Endothelial cell of umbilical vein (primary cell): ENCODE data around the gene MUC4. TPM values are rescaled to one million over a fixed set of nuclear protein-coding genes. Genes with fewer than 3 reads are reported as not detected.

Experiments
- BruUV-seq: library from RNA; stranded (reverse); fragments of 400-500 nt; replicated peaks from 2 replicates; lab custom pipeline; 2021; lab: Mats Ljungman, UMichigan
- CTCF ChIA-PET: fragments of 300-600, 350-600 bp; sonication (Branson Sonifier 250); formaldehyde crosslinking; loops from one replicate; lab custom pipeline; 2021; ENCODE audit warnings: antibody characterized with exemption, inconsistent platforms; lab: Charles Lee
- POLR2A ChIA-PET: fragments of 300-600, 350-600 bp; sonication (Branson Sonifier 250); formaldehyde crosslinking; loops from one replicate; lab custom pipeline; 2021; ENCODE audit warnings: antibody characterized with exemption, inconsistent platforms; lab: Charles Lee
- DNase-seq: peaks from one replicate; pipeline ENCODE4 v3.0.0-alpha.2; 2011; ENCODE audit warnings: low read depth, low spot score
- FAIRE-seq: peaks from 2 replicates; lab custom pipeline; 2011; peaks lifted over from hg19 to GRCh38; lab: Jason Lieb, UNC
- H2AFZ ChIP-seq: 2 replicates; pipeline ENCODE4 v1.6.0; 2012; ENCODE audit warnings: low read depth, low read length, control low read depth, inconsistent platforms
- H3K27ac ChIP-seq: 2 replicates; pipeline ENCODE4 v1.5.1; 2011; ENCODE audit warnings: low read depth, mild to moderate bottlenecking, control low read depth, low read length, moderate library complexity; ENCODE audit not compliant: insufficient read depth
- H3K27me3 ChIP-seq, 2 experiments: 2 replicates each; pipeline versions ENCODE4 v1.6.0 to v1.6.1; 2011; ENCODE audit warnings: low read length in 2 of 2, mixed read lengths in 1 of 2; ENCODE audit not compliant: control insufficient read depth in 2 of 2, insufficient read depth in 2 of 2
- H3K36me3 ChIP-seq, 2 experiments: 2 replicates in 1 of 2; 3 replicates in 1 of 2; pipeline ENCODE4 v1.5.1; 2011; ENCODE audit warnings: low read length in 2 of 2, mild to moderate bottlenecking in 1 of 2, moderate library complexity in 1 of 2; ENCODE audit not compliant: control insufficient read depth in 2 of 2, insufficient read depth in 2 of 2; ENCODE audit errors: extremely low read depth in 1 of 2
- H3K4me1 ChIP-seq: 3 replicates; pipeline ENCODE4 v1.5.1; 2011; ENCODE audit warnings: mild to moderate bottlenecking, low read length; ENCODE audit not compliant: control insufficient read depth, insufficient read depth; ENCODE audit errors: extremely low read depth
- H3K4me2 ChIP-seq: 2 replicates; pipeline ENCODE4 v1.6.1; 2011; ENCODE audit warnings: low read length, control low read depth, mixed read lengths; ENCODE audit not compliant: insufficient read depth
- H3K4me3 ChIP-seq, 3 experiments: fragments of 200-600 bp in 1 of 3; sonication (generic), shearing (Covaris generic) in 1 of 3; replicated peaks in 1 of 3; 2 replicates each; pipeline ENCODE4 v1.5.1; 2011 to 2016; ENCODE audit warnings: control low read depth in 3 of 3, low read length in 3 of 3, mild to moderate bottlenecking in 2 of 3, inconsistent platforms in 1 of 3, low read depth in 1 of 3, moderate library complexity in 1 of 3; ENCODE audit not compliant: insufficient read depth in 1 of 3
- H3K79me2 ChIP-seq: 2 replicates; pipeline ENCODE4 v1.6.0; 2012; ENCODE audit warnings: low read length, inconsistent platforms; ENCODE audit not compliant: control insufficient read depth, insufficient read depth
- H3K9ac ChIP-seq: replicated peaks from 2 replicates; pipeline ENCODE3; 2011; ENCODE audit warnings: low read length, control low read depth; ENCODE audit not compliant: insufficient read depth; ENCODE audit errors: extremely low read depth
- H3K9me1 ChIP-seq: replicated peaks from 3 replicates; pipeline ENCODE4 v1.6.0; 2011; ENCODE audit warnings: mild to moderate bottlenecking, low read length; ENCODE audit not compliant: control insufficient read depth, insufficient read depth; ENCODE audit errors: extremely low read depth
- H3K9me3 ChIP-seq: replicated peaks from 2 replicates; pipeline ENCODE4 v1.5.1; 2012; ENCODE audit warnings: low read length, inconsistent platforms; ENCODE audit not compliant: control insufficient read depth, insufficient read depth
- H4K20me1 ChIP-seq: replicated peaks from 2 replicates; pipeline ENCODE3; 2011; ENCODE audit warnings: mild to moderate bottlenecking, low read length; ENCODE audit not compliant: control insufficient read depth, insufficient read depth; ENCODE audit errors: extremely low read depth
- CTCF ChIP-seq, 2 donors: IDR thresholded peaks; 1 replicate in 1 of 2; 2 replicates in 1 of 2; pipeline ENCODE4 v1.5.1; 2011; ENCODE audit warnings: low read length in 2 of 2, mild to moderate bottlenecking in 2 of 2, moderate library complexity in 2 of 2, control low read depth in 1 of 2, inconsistent platforms in 1 of 2, low read depth in 1 of 2; ENCODE audit not compliant: insufficient read depth in 1 of 2; ENCODE audit errors: extremely low read depth in 1 of 2
- EZH2 ChIP-seq: IDR thresholded peaks from 2 replicates; pipeline ENCODE4 v1.6.1; 2012; ENCODE audit warnings: borderline replicate concordance, low read depth, mild to moderate bottlenecking, moderate library complexity, low read length, inconsistent platforms; ENCODE audit not compliant: severe bottlenecking
- FOS ChIP-seq: IDR thresholded peaks from 2 replicates; pipeline ENCODE4 v1.6.1; 2011; ENCODE audit warnings: mild to moderate bottlenecking, low read length, moderate library complexity, borderline replicate concordance; ENCODE audit not compliant: insufficient read depth
- GATA2 ChIP-seq: IDR thresholded peaks from 2 replicates; pipeline ENCODE4 v1.7.0; 2011; ENCODE audit warnings: low read depth, mild to moderate bottlenecking, moderate library complexity, mixed read lengths, low read length; ENCODE audit not compliant: insufficient read length, insufficient read depth
- JUN ChIP-seq: IDR thresholded peaks from 2 replicates; pipeline ENCODE4 v1.6.1; 2011; ENCODE audit warnings: borderline replicate concordance, low read depth; ENCODE audit not compliant: insufficient read length, insufficient read depth
- MAX ChIP-seq: IDR thresholded peaks from 2 replicates; pipeline ENCODE4 v1.6.1; 2011; ENCODE audit not compliant: insufficient read depth, insufficient read length
- MYC ChIP-seq: IDR thresholded peaks from one replicate; pipeline ENCODE4 v1.6.1; 2011; ENCODE audit warnings: mild to moderate bottlenecking, low read depth, low read length
- POLR2A ChIP-seq: IDR thresholded peaks from 2 replicates; pipeline ENCODE4 v1.6.1; 2012; ENCODE audit warnings: low read depth, mild to moderate bottlenecking, control low read depth, low read length
- POLR2AphosphoS5 ChIP-seq: IDR thresholded peaks from 2 replicates; pipeline ENCODE4 v1.6.1; 2012; ENCODE audit warnings: low read depth, mild to moderate bottlenecking, control low read depth, low read length, moderate library complexity; ENCODE audit not compliant: insufficient read depth
- dilution Hi-C: fragments of 300-500 bp; cut with MboI; formaldehyde crosslinking; loops from one replicate; pipeline ENCODE4 v1.15.0; 2019; ENCODE audit warnings: low sequenced_read_pairs; ENCODE audit not compliant: extremely low pct_ligation_motif_present
- intact Hi-C: fragments of 100-400 bp; cut with micrococcal nuclease; formaldehyde crosslinking; loops from one replicate; pipeline ENCODE4 v1.10.0; 2022
- polyA plus RNA-seq, 4 experiments: library from polyadenylated mRNA; depleted of rRNA in 3 of 4; stranded (reverse) in 3 of 4; unstranded in 1 of 4; fragments of >200 nt; gene quantifications; 2 replicates each; pipeline versions ENCODE4 v1.2.1 to v1.2.3, GENCODE V29; 2011 to 2012; ENCODE audit warnings: missing spikeins in 1 of 4
- total RNA-seq: library from RNA; stranded (reverse); gene quantifications from 2 replicates; pipeline ENCODE4 v1.2.3, GENCODE V29; 2021

Gene MUC4
- total and polyA plus RNA-seq, 2 donors (not counting 3 experiments of a cell fraction or from before 2014, with no cell fraction given), result 0.04 TPM; not detected in 1

- dilution Hi-C loops, result no loop called here
- ChIA-PET POLR2A (no interaction called here), CTCF (interaction anchor here (1.2 kb wide), 1 partner anchor 93 kb away, joined by 3 read pairs; no protein-coding TSS in a partner anchor)
- H3K36me3 ChIP-seq, result no peaks in the 10 kb centered on the region
- TF ChIP-seq GATA2, result no peak
- TF ChIP-seq FOS, result no peak
- no peak for TF ChIP-seq MYC
- TF ChIP-seq POLR2A, result no peak
- no peak for TF ChIP-seq MAX
- no peak for TF ChIP-seq POLR2AphosphoS5
- no peak for TF ChIP-seq EZH2
- no peak for TF ChIP-seq JUN
- no peak for TF ChIP-seq CTCF (IDR thresholded peaks at IDR 0.05; ENCODE audit: extremely low read depth in 1 of 2, insufficient read depth in 1 of 2, low read depth in 1 of 2, low read length in 2 of 2)
- no TSS peak for BruUV-seq
- FAIRE-seq (no peak), DNase-seq (no peak)
- no peak overlapping the region for H3K9ac ChIP-seq
- H4K20me1 ChIP-seq, result no peaks in the 10 kb centered on the region
- no peak overlapping the region for H2AFZ ChIP-seq
- no peak overlapping the region for H3K4me2 ChIP-seq
- H3K4me1 ChIP-seq, result peaks cover 6% of the 10 kb centered on the region
- intact Hi-C loops, result no loop called here
- no peak overlapping the region for H3K27ac ChIP-seq
- no peaks in the 10 kb centered on the region for H3K9me1 ChIP-seq
- no peaks in the 10 kb centered on the region for H3K79me2 ChIP-seq
- H3K9me3 ChIP-seq, result no peaks in the 10 kb centered on the region
- no peak overlapping the region for H3K4me3 ChIP-seq
- peaks cover 9% of the 10 kb centered on the region in 2 experiments for H3K27me3 ChIP-seq
Measured at GRCh38 chr3:195755791-195756676, 55.7 kb downstream of the MUC4 start.
